HG03064 (cell line): ENCODE results near the gene CRHR1.

Experiments
- ATAC-seq: cut with Tn5 transposase; IDR thresholded peaks from one replicate; pipeline ENCODE4 v1.9.1; 2021; ENCODE audit warnings: low read depth; ENCODE audit not compliant: unreplicated experiment

CRHR1 gene

GRCh38 chr17:45841186-45841585 lies 57.1 kb downstream of the CRHR1 start:
- ATAC-seq, result no peak

DNA sequence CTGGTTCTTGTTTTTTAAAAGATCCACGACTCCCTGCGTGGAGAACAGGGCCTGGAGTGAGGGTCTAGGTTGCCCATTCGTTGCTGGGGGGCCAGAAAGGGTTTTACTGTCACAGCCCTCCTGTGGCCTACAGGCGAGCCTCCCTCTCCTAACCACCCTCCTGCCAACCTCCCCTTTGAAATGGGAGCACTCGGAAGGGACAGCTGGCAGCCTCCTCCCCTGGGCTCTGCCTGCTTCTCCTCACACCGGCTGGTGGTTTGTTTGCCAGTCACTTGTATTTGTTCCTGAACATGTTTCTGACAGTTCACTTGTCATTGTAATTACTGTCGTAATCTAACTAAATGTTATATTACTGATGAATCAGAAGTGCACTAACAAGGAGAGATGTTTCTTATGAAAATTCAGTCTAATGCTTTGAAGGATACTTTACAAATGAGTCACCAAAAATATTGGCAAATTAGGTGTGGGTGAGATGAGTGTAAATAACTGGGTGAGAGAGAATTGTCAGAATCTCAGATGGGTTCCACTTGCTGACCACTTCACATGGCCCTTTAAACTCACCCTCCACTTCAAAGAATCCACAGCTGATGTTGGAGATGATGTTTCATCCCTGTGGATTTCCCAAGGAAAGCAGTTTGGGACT lies 57.9 kb downstream of the CRHR1 start:
- no peak for ATAC-seq

GRCh38 chr17:45843722-45844121 lies 59.6 kb downstream of the CRHR1 start:
- ATAC-seq, result no peak

- no peak for ATAC-seq
These were observed 60.7 kb downstream of the CRHR1 start, which contains the start of gene SPPL2C for GRCh38 chr17:45844695-45845375. SPPL2C (plus strand) TSS chr17:45844881; CDS start chr17:45844907, 26 bp downstream.

DNA sequence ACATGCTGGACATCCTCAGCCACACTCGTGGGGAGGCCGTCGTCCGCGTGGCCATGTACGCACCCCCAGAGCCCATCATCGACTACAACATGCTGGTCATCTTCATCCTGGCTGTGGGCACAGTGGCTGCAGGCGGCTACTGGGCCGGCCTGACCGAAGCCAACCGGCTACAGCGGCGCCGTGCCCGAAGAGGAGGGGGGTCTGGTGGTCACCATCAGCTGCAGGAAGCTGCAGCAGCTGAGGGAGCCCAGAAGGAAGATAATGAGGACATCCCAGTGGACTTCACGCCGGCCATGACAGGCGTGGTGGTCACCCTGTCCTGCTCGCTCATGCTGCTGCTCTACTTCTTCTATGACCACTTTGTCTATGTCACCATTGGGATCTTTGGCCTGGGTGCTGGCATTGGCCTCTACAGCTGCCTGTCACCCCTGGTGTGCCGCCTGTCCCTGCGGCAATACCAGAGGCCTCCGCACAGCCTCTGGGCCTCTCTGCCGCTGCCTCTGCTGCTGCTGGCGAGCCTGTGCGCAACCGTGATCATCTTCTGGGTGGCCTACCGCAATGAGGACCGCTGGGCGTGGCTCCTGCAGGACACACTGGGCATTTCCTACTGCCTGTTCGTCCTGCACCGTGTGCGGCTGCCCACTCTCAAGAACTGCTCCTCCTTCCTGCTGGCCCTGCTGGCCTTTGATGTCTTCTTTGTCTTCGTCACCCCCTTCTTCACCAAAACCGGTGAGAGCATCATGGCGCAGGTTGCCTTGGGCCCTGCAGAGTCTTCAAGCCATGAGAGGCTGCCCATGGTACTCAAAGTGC lies 61.5 kb downstream of the CRHR1 start:
- no peak for ATAC-seq

- no peak for ATAC-seq
These were observed 62.1 kb downstream of the CRHR1 start for GRCh38 chr17:45846223-45846622.

- ATAC-seq, result no peak
These were observed 62.5 kb downstream of the CRHR1 start for GRCh38 chr17:45846646-45847045.

GRCh38 chr17:45847101-45847500 lies 63.0 kb downstream of the CRHR1 start:
- ATAC-seq, result no peak

DNA sequence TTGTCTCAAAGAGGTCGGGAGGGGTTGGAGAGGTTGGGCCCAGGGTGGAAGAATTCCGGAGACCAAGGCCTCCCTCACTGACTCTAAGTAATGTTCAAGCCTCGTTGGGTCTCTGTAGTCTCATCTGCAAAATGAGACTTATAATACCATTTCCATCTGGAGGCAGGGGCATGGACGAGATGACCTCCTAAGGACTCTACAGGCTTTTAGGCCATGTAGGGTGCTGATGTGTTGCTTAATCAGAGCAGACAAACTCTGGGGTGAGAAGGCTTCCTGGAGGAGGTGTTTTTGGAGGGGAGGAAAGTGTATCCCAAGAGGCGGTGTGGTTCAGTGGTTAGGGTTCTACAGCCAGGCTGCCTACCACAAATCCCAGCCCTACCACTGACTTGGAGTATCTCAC lies 63.6 kb downstream of the CRHR1 start:
- ATAC-seq, result no peak

GRCh38 chr17:45848405-45848804 lies 64.3 kb downstream of the CRHR1 start:
- no peak for ATAC-seq

- ATAC-seq, result no peak
These were observed 64.9 kb downstream of the CRHR1 start for GRCh38 chr17:45848868-45849535.

DNA sequence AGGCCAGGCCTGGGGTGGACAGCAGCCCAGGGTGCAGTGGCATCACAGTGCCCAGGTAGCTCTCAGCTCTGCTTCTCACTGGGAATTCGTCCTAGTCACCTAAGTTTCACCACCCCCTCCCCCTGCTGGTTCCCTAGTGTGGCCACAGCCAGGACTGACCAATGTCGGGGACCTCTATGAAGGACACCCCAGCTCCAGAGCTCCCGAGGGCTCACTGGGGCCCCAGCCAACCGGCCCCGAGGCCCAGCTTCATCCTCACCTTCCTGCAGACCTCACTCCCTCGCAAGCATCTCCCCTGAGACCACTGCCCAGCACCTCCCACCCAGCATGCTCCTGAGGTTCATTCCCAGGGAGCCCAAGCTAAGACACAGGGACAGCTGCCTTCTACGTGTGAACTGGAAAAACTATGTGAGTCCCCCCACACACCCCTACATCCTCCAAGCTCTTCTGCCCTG lies 65.4 kb downstream of the CRHR1 start:
- no peak for ATAC-seq

GRCh38 chr17:45850011-45850410 lies 65.9 kb downstream of the CRHR1 start:
- ATAC-seq, result no peak

GRCh38 chr17:45850468-45850867 lies 66.3 kb downstream of the CRHR1 start:
- ATAC-seq, result no peak

GRCh38 chr17:45851022-45851421 lies 66.9 kb downstream of the CRHR1 start:
- no peak for ATAC-seq

GRCh38 chr17:45851464-45851863 lies 67.3 kb downstream of the CRHR1 start:
- ATAC-seq, result no peak

DNA sequence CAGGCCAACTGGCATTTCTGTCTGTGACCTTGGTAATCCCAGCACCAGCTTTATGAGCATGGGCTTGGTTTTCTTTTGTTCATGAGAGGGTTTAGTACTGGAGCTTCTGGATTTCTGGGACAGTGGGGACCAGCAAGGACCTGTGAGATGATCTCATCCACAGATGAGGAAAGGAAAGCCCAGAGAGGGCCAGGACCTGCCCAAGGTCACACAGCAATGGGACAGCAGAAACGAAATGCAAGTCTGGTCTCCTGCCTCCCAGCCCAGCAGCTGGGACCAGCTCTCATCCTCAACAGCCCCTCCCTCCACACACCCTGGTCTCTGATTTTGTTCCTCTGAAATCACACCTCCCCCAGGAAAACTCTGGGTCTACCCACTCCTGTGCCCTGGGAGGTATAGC lies 67.8 kb downstream of the CRHR1 start:
- no peak for ATAC-seq

DNA sequence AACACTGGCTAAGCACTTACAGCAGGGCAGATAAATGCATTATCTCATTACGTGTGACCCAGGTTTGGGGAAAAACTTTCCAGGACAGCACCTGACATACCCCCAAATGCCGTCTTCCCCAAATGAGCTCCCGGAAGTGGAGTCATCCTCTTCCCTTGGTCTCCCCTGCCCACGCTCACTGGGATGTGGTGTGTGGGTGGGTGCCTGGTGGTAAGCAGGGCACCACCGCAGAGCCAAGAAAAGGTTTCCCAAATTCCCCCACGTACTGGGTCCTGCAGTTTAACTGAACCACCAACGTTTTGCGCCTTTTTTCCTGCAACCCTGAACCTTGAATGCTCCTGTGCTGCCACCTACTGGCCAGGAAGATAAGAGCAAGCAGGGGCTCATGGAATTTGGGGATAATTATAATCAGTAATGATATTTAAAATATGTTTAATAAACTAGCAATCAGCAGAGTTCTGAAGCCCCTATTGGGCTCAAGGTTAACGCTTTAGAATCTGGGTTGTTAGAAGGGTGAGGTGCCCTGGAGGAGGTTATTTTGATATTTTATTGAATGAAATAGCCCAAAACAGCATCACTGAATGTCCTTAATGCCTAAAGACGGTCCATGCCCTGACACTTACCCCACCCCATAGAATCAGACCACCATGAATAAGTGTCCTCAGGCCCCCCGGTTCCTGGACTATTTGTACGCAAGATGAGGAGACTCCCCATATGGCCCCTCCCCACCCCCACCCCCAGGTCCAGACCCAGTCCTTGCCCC lies 68.6 kb downstream of the CRHR1 start:
- no peak for ATAC-seq

DNA sequence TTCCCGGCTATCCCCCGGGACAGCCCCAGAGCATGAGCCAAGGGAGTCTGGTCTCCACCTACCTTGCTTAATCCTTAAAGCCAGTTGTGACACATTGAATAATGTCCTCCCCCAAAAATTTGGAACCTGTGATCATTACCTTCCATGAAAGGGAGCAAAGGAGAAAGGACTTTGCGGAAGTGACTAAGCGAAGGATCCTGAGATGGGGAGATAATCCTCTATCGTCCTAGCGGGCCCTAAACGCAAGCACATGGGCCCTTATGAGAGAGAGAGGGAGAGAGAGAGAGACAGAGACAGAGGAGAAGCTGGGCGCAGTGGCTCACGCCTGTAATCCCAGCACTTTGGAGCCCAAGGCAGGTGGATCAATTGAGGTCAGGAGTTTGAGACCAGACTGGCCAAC lies 70.1 kb downstream of the CRHR1 start:
- ATAC-seq, result no peak

- no peak for ATAC-seq
These were observed 71.7 kb downstream of the CRHR1 start for GRCh38 chr17:45855691-45856336.
